GM21515 (cell line): ENCODE results near the gene SLC17A7.

Experiments
- ATAC-seq: cut with Tn5 transposase; IDR thresholded peaks from one replicate; pipeline ENCODE4 v1.9.1; 2021; ENCODE audit not compliant: unreplicated experiment

Gene SLC17A7

DNA sequence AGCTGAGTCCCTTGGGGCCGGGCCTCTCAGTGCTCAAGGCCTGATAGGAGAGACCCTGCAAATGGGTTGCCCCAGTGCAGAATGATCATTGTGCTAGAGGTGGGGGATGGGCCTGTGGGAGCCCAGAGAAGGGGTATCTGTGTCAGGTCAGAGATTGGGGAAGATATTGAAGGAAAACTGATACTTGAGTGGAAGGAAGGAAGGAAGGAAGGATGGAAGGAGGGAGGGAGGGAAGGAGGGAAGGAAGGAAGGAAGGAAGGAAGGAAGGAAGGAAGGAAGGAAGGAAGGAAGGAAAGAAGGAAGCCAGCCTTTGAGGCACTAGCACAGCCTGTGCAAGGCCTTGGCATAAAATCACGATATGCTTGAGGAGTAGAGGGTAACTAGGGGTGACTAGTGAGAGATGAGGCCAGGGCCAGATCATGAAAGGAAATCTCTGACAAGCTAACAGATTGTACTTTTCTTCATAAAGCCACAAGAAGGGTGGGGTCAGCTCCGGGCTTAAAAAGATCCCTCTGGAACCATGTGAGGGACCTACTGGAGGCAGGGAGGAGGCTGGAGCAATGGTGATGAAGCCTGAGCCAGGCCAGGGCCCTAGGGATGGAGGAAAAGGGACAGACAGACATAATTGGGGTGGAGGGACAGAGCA is 29.5 kb downstream of the SLC17A7 start:
- no peak for ATAC-seq

DNA sequence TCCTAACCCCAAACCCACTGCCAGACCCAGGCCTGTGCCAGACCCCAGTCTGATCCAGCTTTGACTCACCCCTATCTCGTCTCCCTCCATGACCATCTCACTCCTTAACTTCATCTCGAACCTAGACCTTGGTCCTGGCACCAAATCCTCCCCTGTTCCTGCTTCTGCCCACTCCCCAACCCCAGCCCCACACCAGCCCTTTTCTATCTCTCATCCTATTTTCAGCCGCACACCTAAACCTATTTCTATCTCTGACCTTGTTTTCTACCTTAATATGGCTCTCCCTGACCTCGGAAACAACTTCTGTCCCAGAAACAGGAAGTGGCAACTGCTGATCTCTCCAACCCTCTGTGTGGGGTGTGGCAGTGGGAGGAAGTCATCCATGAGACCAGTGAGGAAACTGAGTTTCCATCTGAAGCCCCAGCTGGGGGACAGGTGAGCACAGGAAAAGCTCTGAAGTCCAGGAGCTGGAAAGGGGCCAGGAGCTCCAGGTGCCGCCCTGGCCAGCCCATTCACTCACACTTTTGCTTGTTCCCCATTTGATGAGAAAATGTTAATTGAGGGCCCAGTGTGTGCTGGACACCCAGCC is 31.8 kb downstream of the SLC17A7 start:
- no peak for ATAC-seq

DNA sequence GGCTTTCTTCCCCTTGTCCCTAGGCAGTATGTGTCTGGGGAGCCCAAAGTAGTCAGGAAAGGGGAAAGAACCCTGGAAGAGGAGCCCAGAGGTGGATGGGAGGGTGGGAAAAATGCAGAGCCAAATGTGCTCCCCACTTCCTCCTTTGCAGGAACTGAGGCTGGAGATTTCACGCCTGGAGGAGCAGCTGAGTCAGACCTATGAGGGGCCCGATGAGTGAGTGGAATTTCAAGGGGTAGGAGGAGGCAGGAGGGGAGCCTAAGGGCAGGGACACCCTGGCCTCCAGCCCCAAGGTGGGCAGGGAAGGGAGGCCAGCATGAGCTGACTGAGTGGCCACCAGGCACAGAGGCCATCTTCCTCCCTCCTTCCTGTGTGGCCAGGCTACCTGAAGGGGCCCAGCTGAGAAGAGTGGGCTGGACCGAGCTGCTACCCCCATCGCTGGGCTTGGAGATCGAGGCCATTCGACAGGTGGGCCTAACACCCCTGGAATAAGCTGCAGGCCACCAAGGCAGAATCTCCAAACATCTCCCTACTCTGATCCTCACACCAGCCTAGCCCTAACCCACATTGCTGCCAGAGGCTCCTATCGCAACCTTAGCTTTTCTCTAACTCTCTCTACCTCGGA is 32.4 kb downstream of the SLC17A7 start:
- ATAC-seq: no peak

DNA sequence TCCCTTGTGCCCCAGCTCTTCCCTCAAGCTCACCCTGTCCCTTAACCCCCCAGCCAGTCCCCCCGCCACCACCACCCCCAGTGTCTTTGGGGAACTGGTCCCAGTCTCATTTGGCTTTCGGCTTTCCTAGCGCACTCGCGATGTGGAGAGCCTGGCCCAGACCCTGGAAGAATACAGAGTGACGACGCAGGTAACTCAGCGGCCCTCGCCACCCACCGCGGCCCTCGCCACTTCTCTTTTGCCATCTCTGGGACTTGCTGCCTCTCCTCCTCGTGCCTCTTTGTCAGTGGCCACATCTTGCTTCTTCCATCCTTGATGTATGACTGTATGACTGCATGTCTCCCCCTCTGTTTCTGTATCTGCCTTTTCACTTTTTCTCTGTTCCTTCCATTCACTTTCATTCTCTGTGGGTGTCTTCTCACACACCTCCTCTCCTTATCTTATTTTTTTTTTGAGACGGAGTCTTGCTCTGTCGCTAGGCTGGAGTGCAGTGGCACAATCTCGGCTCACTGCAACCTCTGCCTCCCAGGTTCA is 33.8 kb downstream of the SLC17A7 start:
- ATAC-seq: no peak

DNA sequence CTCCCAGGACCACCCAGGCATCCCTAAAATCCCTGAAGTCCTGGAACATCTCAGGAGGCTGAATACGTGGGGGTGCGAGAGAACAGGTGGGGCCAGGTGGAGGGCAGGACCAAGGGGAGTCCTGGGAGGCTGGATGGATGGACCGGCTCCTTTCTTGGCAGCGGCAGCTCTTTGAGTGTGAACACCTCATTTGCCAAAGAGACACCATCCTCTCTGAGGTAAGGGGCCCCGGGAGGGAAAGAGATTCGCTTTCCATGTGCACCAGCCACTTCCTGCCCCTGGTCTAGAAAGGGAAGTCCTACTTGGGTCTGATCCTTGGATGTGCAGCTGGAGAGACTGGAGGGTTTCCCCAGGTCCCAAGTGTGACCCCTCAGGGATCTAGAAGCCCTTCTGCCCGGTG is 34.2 kb downstream of the SLC17A7 start:
- ATAC-seq: no peak

DNA sequence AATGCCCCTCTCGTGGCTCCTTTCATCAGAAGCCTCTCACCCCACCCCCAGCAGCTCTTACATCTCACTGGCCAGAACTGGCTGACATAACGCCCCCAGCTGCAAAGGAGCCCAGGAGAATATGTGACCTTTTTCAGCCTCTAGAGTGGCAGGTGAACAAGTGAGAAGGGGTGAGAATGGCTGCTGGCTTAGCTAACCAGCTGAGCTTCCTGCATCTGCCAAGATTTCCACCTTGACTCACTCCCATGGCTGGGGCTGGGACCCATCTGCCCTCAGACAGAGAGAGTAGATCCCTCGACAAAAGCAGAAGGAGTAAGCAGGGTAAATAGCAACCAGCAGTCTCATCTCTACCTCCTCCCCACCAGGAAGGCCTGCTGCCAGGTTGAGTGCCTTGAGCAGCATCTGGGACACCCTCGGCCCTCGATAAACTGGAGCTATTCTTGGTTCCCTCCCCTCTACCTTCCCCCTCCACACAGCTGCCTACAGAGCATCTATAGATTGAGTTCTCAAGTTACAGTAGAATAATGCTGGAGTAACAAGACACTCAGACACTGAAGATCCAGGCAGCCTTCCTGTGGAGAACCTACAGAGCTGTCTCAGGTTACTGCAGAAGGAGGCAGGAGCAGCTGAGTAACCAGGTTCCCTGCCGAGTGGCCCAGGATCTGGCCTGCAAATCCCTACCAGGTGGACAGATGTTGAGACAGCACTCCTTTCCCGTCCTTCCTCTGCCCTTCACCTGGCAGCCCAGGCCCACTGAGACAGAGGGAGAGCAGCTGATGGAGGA is 37.7 kb downstream of the SLC17A7 start:
- ATAC-seq: no peak

DNA sequence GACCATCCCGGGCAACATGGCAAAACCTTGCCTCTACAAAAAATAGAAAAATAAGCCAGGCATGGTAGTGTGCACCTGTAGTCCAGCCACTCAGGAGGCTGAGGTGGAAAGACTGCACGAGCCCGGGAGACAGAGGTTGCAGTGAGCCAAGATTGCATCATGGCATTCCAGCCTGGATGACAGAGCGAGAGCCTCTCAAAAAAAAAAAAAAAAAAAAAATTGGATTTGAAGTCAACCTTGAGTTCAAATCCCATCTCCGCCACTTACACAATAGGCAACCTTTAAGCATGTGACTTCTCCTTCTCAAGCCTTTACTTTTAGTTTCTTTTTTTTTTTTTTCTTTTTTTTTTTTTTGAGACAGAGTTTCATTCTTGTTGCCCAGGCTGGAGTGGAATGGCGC is 41.3 kb downstream of the SLC17A7 start:
- ATAC-seq: no peak

DNA sequence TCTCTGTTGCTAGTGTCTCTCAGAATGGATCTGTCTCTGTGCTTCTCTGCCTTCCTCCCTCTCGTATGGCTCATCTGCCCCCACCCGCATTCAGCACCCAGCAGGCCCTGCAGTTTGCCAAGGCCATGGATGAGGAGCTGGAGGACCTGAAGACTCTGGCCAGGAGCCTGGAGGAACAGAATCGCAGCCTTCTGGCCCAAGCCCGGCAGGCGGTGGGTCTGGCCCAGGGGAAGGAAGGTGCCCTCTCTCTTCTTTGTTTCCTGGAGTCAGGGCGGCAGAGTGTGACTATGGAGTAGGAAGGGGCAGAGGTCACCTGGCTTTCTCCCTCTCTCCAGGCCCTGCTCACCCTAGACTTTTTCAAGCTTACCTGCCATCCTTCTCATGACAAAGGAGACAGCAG is 42.4 kb downstream of the SLC17A7 start:
- no peak for ATAC-seq

DNA sequence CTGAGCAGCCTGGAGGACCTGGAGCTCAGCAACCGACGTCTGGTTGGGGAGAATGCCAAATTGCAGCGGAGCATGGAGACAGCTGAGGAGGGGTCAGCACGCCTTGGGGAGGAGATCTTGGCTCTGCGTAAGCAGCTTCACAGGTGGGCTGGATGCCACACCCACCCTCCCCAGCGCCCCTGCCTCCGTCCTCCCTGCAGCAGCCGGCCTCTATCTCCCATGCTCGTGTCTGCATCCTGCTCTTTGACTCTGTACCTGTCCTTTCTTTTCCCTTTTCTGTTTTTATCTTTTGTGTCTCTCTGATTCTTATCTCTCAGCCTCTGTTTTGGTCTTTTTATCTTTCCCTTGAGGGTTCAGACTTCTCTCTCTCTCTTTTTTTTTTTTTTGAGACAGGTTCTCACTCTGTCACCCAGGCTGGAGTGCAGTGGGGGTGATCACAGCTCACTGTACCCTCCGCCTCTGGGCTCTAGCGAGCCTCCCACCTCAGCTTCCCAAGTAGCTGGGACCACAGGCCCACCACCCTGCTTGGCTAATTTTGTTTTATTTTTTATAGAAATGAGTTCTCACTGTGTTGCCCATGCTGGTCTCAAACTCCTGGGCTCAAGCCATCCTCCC is 43.2 kb downstream of the SLC17A7 start:
- no peak for ATAC-seq

DNA sequence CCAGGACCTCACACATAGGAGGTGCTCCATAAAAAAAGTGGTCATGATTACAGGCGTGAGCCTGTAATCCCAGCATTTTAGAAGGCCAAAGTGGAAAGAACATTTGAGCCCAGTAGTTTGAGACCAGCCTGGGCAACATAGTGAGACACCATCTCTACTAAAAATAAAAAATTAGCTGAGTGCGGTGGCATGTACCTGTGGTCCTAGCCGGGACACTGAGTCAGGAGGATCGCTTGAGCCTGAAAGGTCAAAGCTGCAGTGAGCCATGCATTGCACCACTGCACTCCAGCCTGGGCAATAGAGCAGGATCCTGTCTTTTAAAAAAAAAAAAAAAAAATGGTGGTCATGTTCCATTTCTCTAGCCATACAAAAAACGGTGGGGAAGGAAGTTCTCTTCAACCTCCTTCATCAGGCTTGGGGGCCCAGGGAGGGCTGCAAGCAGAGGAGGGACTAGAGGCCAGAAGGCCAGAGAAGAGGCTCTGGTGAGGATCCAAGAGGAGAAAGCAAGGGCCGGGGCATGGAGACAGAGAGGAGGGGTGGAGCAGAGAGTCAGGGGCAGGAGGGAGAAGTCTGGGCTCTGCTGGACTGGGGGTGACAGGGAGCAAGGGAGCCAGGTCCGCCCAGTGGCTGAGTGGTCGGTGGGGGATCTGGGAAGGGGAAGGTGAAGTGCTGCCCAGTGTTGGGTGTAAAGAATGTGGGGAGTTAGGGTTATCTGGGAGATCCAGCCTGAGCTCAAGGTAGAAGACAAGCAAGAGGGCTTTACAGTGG is 44.4 kb downstream of the SLC17A7 start:
- ATAC-seq: no peak

DNA sequence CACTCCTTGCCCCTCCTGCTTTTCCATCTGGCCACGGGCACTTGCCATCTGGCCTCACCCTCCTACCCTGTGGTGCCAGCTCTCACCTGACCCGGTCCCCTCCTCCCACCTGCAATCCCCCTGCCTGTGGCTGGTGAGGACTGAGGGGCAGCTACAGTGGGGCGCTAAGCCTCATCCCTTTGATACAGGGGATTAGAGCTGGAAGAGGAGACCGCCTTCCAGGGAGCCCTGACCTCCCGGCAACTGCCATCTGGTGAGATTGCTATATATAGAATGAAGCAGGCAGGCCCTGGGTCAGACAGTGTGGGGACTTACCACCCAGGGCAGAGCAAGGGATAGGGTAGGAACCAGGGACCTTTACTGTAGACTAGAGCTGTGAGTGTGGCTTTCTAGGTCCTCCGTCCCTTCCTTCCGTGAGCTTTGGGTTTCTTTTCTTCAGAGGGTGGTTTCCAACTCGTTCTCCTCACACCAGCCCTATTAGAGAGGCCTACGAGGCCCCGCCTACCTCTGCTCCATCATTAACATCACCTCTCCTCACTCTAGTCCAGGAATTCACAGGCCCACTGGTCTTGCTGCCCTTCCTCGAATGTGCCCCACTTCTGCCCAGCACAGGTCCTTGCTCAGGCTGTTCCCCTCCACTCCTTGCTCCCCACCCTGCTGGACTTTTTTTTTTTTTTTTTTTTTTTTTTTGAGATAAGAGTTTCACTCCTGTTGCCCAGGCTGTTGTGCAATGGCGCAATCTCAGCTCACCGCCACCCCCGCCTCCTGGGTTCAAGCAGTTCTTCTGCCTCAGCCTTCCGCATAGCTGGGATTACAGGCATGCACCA is 45.5 kb downstream of the SLC17A7 start:
- ATAC-seq: no peak

DNA sequence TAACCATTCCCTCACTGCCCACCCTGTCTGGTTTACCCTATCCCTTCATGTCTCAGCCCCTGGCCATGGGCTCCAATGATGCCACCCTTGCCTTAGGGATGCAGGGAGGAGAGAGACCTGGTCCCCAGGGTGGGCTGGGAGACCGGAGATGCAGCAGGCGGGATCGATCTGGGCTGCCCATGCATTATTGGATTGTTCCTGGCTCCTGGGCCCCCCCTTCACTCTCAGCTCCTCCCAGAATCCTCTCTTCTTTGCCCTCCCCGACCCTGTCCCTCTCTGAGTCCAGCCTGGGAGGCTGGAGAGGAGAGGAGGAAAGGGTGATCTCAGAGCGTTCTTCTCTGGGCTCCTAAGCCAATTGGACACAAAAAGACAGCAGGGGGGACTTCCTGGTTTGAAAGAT is 47.4 kb downstream of the SLC17A7 start:
- ATAC-seq: no peak

DNA sequence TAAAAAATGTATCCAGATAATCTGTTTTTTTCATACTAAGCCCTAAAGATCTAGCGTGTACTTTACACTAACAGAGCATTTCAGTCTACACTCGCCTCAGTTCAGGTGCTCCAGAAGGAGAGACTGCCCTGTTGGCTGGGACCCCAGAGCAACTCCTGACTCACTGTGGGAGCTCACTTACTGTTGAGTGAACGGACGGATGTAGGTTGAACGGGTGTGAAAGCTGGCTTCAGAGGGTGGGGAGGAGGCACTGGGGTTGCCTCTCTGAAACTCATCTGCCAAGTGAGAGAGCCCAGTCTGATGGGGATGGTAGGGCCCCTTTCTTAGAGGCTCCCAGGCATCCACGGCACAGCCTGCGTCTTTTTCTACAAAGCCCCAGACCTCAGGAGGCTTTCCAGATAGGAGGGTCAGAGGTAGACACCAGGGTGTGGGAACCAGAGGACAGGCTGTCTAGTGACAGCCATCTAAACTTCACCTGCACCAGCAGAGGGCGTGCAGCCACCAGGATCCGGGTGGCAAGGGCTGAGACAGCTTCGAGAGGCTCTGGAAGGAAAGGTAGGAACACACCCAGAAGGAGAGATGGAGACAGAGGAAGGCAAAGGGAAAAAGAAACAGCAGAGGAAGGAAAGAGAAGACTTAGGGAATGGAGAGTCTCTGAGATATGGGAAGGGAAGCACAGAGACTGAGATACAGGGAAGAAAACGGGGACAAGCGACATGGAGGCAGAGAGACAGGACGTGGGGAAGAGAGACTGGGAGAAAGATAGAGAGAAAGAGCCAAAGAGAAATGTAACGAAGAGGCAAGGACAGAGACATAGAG is 49.5 kb downstream of the SLC17A7 start:
- ATAC-seq: no peak

DNA sequence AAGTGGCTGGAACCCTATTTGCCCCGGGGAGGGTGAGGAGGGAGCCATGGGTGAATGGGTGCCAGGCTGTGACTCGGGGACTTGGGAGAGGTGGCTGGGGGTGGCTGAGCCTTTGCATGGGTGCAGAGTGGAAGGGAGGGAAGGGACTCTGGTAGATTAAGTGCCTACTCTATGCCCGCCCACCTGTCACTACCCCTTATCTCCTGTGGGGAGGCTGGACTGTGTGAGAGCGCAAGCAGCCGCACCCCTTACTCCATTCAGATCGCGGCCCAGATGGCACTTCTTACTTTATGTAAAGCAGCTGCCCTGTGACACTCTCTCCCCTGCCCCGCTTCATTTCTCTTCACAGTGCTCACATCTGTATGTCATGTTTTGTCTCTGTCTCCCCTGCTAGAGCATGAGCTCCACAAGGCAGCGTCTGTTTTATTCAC is 50.4 kb downstream of the SLC17A7 start:
- no peak for ATAC-seq

DNA sequence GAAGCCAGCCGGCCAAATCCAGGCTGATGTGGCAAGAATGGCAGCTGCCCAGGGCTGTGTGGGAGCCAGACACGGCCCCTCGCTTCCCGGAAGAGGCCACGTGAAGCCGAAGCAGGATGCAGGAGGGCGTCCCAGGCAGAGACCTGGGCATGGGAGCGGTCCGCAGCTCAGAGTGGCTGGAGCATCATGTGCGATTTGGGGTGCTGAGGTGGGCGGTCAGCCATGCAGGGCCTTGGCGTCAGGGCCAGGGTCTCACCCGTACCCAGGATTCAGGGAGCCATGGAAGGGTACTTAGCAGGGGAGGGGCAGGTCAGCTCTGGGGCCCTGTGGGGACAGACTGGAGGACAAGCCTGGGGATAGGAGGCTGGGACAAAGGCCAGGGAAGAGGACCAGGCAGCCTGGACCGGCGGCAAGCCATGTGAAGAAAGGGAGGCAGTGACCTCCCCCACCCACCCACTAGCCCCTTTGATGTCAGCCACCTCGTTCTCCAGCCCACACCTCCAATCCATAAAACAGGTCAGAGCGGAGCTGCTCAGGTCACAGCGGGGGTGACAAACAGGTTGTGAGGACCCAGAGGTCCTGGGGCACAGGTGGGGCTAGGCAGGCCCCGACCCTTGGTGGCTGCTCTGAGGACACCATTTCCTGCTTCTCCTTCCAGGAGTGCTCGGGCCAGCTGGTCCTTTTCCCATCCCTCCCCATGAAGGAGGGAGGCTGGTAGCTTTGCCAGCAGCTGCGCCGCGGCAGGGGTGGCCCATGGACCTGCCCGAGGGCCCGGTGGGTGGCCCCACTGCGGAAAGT is 51.0 kb downstream of the SLC17A7 start:
- no peak for ATAC-seq

DNA sequence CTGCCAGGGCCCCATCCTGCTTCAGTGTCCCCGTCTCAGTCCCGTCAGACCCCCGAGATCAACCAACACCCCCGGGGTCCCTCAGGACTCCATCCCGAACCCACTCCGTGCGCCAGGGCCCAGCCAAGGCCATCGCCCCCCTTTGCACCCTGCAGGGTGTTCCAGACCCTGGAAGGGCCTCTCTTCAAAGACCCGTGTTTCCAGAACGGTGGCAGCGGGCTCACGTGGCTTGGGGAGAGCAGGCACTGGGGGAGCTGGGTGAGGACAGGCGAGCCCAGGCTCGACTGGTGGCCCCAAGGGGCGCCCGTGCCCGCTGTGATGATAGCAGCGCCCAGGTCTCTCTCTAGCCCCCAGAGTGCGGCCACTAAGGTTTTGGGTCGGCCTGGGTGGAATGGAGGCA is 51.9 kb downstream of the SLC17A7 start:
- no peak for ATAC-seq

DNA sequence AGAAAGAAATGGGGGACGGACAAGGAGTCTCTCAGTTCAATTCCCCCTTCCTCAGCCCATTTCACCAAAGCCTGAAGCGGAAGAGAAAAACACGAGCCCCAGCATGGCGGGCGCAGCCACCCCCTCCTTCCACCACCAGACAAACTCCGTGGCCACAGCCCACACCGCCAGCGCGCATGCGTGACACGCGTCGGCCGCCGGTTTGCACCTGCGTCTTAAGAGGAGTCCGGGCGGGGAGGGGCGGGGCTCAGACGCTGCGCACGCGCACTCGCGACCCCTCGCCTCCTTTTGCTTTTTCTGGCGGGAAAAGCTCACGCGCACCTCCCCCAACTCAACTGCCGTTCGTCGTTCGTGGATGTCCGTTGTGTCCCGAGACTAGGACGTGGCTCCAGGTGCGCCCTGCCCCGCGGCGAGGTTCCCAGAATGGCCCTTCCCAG is 53.4 kb downstream of the SLC17A7 start, which contains the start of gene KASH5:
Gene KASH5, plus strand, starts transcription at position 314 of the 437 bp plus-strand sequence. CDS start 2,635 bp downstream, outside the sequence.
- no peak for ATAC-seq

DNA sequence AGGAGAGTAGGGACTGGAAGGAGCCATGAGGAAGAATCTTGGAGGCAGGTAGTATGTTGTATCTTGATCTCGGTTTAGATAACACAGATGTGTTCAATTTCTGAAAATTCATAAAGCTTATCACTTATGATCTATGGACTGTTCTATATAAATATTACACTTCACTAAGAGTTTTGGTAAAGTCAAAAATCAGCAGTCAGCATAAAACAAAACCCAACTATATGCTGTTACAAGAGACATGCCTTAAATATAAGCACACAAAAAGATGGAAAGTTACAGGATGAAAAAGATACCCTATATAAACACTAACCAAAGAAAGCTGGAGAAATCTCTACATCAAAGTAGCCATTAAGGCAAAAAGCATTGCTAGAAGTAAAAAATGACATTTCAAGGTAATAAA is 57.7 kb downstream of the SLC17A7 start:
- ATAC-seq: no peak
